Measurements from ENCODE around the gene DEPP1. TPM values are rescaled to one million over a fixed set of nuclear protein-coding genes. Genes with fewer than 3 reads are reported as not detected.

Gene DEPP1
- total RNA-seq, 1 experiment from 2014 or later: 16.5 TPM

DNA sequence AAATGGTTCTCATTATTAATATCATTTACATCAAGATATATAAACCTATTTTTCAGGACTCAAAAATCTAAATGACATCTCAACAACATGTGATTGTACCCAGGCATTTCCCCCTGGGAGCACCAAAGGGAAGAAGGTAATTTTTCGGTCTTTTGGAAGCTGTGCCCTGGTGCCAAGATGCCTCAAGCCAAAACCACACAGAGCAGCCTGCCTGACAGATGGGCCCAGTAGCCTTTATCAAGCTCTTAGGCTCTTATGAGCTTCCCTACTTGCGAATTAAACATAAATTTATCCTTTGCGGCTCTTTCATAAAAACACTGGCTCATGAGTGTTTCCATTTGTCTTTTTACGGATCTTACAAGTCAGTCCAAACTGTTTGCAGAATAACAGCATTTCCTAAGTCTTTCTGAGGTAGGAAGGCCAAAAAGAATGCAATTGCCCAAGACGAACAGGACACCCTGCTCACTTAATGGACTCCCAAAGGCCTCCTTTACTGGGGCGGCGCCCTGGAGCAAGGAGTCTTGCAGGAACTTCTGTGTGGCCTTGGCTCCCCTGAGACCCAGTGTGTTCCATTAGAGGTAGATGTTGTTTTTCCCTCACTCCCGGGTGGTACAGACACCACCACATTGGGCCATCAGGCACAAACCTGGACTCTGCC, 23.1 kb downstream of the DEPP1 start:
- no peak for DNase-seq (ENCODE audit: low read depth)

GRCh38 chr10:44954962-44955361, 23.6 kb downstream of the DEPP1 start:
- DNase-seq (ENCODE audit: low read depth): no peak

GRCh38 chr10:44954042-44954441, 24.6 kb downstream of the DEPP1 start:
- DNase-seq (ENCODE audit: low read depth): no peak

DNA sequence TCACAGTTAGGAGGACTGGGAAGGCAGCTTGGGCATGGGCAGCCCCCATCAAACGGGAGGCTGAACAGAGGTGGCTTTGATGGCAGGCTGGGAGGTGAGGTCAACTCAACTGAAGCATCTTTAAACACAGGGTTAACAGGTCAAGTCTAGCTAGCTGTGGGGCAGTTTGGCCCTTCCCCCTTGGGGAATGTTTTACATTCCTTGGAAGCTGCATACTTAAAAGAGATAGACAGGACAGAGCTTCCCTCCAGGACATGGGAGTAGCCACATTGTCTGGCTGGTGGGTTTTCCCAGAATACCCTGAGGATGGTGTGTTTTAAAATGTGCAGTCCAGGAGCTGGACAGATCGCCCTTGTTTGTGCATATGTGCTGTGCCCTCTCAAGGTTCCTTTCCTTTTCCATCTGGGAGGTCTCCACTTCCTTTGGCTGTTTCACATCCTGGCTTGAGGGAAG, 25.8 kb downstream of the DEPP1 start:
- DNase-seq (ENCODE audit: low read depth): peak; percentile 67

- DNase-seq (ENCODE audit: low read depth): no peak
These were observed 26.9 kb downstream of the DEPP1 start for GRCh38 chr10:44951576-44952226.

GRCh38 chr10:44950326-44951225, 28.0 kb downstream of the DEPP1 start:
- no peak for DNase-seq (ENCODE audit: low read depth)

GRCh38 chr10:44949915-44950314, 28.7 kb downstream of the DEPP1 start:
- DNase-seq (ENCODE audit: low read depth): no peak

- DNase-seq (ENCODE audit: low read depth): no peak
These were observed 29.3 kb downstream of the DEPP1 start for GRCh38 chr10:44949127-44949802.

GRCh38 chr10:44948642-44949041, 30.0 kb downstream of the DEPP1 start:
- no peak for DNase-seq (ENCODE audit: low read depth)

- DNase-seq (ENCODE audit: low read depth): no peak
These were observed 31.0 kb downstream of the DEPP1 start for GRCh38 chr10:44947371-44948152.

- DNase-seq (ENCODE audit: low read depth): peak; percentile 47
These were observed 32.4 kb downstream of the DEPP1 start for GRCh38 chr10:44946205-44946604.

DNA sequence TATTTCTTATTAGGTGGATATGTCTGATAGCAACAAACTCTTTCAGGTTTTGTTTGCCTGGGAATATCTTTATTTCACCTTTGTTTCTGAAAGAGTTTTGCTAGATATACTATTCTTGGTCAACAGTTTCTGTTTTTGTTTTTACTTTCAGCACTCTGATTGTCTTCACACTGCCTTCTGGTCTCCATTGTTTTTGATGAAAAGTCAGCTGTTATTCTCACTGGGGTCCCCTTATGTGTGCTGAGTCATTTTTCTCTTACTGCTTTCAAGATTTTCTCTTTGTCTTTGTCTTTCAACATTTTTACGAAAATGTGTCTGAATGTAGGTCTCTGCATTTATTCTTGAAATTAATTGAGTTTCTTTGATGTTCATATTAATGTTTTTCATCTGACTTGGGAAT, 34.3 kb downstream of the DEPP1 start:
- DNase-seq (ENCODE audit: low read depth): no peak

GRCh38 chr10:44939691-44940401, 38.8 kb downstream of the DEPP1 start:
- no peak for DNase-seq (ENCODE audit: low read depth)

DNA sequence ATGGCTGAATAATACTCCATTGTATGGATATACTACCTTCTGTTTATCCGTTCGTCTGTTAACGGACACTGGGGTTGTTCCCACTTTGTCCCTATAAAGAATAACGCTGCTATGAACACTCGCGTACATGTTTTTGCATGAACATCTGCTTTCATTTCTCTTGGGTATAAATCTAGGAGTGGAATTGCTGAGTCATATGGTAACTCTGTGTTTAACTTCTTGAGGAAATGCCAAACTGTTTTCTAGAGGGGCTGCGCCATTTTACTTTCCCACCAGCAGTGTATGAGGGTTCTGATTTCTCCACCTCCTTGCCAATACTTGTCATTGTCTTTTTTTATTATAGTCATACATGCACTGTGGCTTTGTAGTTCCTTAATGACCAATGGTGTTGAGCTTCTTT, 39.7 kb downstream of the DEPP1 start:
- peak; percentile 50 for DNase-seq (ENCODE audit: low read depth)

DNA sequence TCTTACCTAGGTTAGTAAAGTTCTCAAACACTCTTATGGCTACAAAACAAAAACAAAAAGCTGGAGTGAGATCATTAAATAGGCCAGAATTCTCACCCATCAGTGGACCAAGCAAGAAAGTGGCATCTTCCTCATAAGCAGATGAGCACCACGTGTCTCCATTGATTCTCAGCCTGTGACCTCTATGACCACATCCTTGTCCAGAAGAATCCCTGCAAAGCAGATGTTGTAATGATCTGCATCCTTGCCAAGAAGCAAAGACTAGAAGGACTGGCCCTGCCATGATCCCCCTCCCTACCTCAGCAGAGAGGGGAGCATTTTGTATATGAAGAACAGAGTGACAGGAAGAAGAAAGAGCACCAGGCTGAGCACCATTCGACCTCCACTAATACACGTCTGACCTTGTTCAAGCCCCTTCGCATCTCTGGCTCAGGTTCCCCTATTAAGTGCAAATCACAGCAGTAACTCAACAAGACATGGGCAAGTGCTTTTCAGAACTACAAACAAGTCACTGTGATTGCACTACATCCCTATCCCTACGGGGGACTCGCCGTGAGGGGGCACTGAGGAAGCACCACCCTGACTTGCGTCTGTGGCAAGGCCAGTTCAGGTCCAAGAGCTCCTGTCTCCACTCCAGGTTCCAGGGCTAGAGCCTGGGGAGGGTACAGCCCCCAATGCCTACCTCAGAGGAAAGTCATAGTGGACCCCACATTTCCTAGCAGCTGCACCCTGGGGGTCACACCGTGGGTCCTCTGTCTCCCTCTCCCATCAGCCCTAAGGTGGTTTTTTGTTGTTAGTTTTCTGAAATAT, 41.2 kb downstream of the DEPP1 start:
- DNase-seq (ENCODE audit: low read depth): peak; percentile 60

- no peak for DNase-seq (ENCODE audit: low read depth)
These were observed 42.2 kb downstream of the DEPP1 start for GRCh38 chr10:44936314-44936975.

GRCh38 chr10:44935966-44936295, 42.7 kb downstream of the DEPP1 start:
- DNase-seq (ENCODE audit: low read depth): no peak

- peak; percentile 88 for DNase-seq (ENCODE audit: low read depth)
These were observed 43.2 kb downstream of the DEPP1 start for GRCh38 chr10:44935201-44935965.

Measured in RPMI7951 (cell line).